ENCODE data around the gene SARS1. TPM values are rescaled to one million over a fixed set of nuclear protein-coding genes. Genes with fewer than 3 reads are reported as not detected.

SARS1 gene
- total RNA-seq, 4 donors from 2014 or later = 164 to 264 (median 200) TPM

DNA sequence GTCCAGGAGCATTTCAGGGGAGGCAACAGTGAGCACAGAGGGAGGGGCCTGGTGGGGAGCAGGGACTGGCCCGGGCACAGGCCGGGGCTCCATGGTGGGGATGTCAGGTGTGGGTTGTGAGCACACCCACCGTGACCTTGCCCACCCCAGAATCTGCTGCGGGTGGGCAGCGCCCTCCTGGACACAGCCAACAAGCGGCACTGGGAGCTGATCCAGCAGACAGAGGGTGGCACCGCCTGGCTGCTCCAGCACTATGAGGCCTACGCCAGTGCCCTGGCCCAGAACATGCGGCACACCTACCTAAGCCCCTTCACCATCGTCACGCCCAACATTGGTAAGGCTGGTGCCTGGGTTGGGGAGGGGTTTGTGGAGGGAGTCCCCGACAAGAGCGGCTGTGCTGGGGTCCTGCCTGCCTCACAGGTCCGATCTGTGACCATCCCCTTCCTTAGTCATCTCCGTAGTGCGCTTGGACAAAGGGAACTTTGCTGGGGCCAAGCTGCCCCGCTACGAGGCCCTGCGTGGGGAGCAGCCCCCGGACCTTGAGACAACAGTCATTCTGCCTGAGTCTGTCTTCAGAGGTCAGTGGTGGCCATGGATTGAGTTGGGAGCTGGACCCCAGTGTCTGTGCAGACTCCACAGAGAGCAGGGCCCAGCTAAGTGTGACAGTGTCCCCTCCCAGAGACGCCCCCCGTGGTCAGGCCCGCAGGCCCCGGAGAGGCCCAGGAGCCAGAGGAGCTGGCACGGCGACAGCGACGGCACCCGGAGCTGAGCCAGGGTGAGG is 54.9 kb downstream of the SARS1 start:
- H3K36me3 ChIP-seq = peaks cover 33 to 36% of the 10 kb centered on the region in 2 donors

DNA sequence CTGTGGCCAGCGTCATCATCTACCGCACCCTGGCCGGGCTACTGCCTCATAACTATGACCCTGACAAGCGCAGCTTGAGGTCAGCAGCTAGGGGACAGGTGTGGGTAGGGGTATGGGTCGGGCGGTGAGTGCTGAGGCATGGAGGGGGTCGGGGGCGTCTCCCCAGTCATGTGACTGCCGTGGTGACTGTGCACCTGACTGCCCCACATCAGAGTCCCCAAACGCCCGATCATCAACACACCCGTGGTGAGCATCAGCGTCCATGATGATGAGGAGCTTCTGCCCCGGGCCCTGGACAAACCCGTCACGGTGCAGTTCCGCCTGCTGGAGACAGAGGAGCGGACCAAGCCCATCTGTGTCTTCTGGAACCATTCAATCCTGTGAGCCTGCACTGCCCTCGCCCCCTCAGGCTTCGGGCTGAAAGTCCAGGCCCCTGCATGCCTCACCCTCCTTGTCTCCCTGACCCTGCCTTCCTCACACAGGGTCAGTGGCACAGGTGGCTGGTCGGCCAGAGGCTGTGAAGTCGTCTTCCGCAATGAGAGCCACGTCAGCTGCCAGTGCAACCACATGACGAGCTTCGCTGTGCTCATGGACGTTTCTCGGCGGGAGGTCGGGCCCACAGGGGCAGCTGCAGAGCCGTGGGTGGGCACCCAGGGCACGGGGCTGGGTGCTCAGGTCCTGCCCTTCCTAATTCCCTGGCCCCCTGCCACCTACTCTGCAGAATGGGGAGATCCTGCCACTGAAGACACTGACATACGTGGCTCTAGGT is 55.7 kb downstream of the SARS1 start:
- DNase-seq = no peak

More for the DNA sequence above, 54.9 kb downstream of the SARS1 start:
- H3K27me3 ChIP-seq = no peaks in the 10 kb centered on the region
- H3K4me3 ChIP-seq (replicated peaks in 1 of 3) = no peak overlapping the region
- H3K4me1 ChIP-seq = no peaks in the 10 kb centered on the region
- no peaks in the 10 kb centered on the region for H3K9me3 ChIP-seq
- 89 to 97% methylated on average over 13 to 18 of the region's 29 CpGs for WGBS, 2 donors
- TF ChIP-seq POLR2A (IDR thresholded peaks at IDR 0.05) = no peak
- TF ChIP-seq, protein P1, sequence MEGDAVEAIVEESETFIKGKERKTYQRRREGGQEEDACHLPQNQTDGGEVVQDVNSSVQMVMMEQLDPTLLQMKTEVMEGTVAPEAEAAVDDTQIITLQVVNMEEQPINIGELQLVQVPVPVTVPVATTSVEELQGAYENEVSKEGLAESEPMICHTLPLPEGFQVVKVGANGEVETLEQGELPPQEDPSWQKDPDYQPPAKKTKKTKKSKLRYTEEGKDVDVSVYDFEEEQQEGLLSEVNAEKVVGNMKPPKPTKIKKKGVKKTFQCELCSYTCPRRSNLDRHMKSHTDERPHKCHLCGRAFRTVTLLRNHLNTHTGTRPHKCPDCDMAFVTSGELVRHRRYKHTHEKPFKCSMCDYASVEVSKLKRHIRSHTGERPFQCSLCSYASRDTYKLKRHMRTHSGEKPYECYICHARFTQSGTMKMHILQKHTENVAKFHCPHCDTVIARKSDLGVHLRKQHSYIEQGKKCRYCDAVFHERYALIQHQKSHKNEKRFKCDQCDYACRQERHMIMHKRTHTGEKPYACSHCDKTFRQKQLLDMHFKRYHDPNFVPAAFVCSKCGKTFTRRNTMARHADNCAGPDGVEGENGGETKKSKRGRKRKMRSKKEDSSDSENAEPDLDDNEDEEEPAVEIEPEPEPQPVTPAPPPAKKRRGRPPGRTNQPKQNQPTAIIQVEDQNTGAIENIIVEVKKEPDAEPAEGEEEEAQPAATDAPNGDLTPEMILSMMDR (IDR thresholded peaks at IDR 0.05) = no peak
- DNase-seq = no peak
- H3K27ac ChIP-seq = no peak overlapping the region
- intact Hi-C loops (cut with DNase I) = loop anchor here (5.0 to 10.0 kb wide), 2 partner anchors 134 to 266 kb away; partner anchors contain the start of gene GPR61

GRCh38 chr1:109269981-109270622 is 56.4 kb downstream of the SARS1 start:
- DNase-seq = no peak
- H3K36me3 ChIP-seq = peaks cover 23 to 29% of the 10 kb centered on the region in 2 donors
- TF ChIP-seq, protein P1 (IDR thresholded peaks at IDR 0.05) = no peak
- TF ChIP-seq POLR2A (IDR thresholded peaks at IDR 0.05) = no peak
- H3K4me1 ChIP-seq = peaks cover 11 to 12% of the 10 kb centered on the region in 2 donors
- no peaks in the 10 kb centered on the region for H3K27me3 ChIP-seq
- H3K27ac ChIP-seq = no peak overlapping the region
- intact Hi-C loops (cut with DNase I) = loop anchor here (5.0 to 10.0 kb wide), 2 partner anchors 132 to 265 kb away; partner anchors contain the start of gene GPR61
- WGBS, 2 donors = 93 to 97% methylated on average over 16 to 17 of the region's 17 CpGs
- no peak overlapping the region for H3K4me3 ChIP-seq (replicated peaks in 1 of 3)
- H3K9me3 ChIP-seq = no peaks in the 10 kb centered on the region

More for the DNA sequence above, 55.7 kb downstream of the SARS1 start:
- no peak for TF ChIP-seq POLR2A (IDR thresholded peaks at IDR 0.05)
- TF ChIP-seq, protein P1 (IDR thresholded peaks at IDR 0.05) = no peak
- Histone ChIP-seq H3K36me3 (peaks cover 29 to 36% of the 10 kb centered on the region in 2 donors), H3K4me1 (peaks cover 5% of the 10 kb centered on the region in 2 donors), H3K27me3 (no peaks in the 10 kb centered on the region), H3K4me3 (replicated peaks in 1 of 3) (no peak overlapping the region), H3K9me3 (no peaks in the 10 kb centered on the region), H3K27ac (no peak overlapping the region)
- WGBS, 2 donors = 90 to 94% methylated on average over 23 to 33 of the region's 33 CpGs
- intact Hi-C loops (cut with DNase I) = loop anchor here (5.0 to 10.0 kb wide), 2 partner anchors 133 to 265 kb away; partner anchors contain the start of gene GPR61

- Histone ChIP-seq H3K4me3 (replicated peaks in 1 of 3) (no peak overlapping the region), H3K9me3 (no peaks in the 10 kb centered on the region), H3K4me1 (peaks cover 17 to 19% of the 10 kb centered on the region in 2 donors), H3K27me3 (no peaks in the 10 kb centered on the region), H3K36me3 (peaks cover 16 to 24% of the 10 kb centered on the region in 2 donors), H3K27ac (no peak overlapping the region)
- intact Hi-C loops (cut with DNase I) = no loop called here
- DNase-seq = no peak
- no peak for TF ChIP-seq POLR2A (IDR thresholded peaks at IDR 0.05)
- TF ChIP-seq, protein P1 (IDR thresholded peaks at IDR 0.05) = no peak
- WGBS, 2 donors = 94 to 95% methylated on average over 17 to 20 of the region's 20 CpGs
These were observed 57.1 kb downstream of the SARS1 start for GRCh38 chr1:109270623-109271317.

All from thyroid gland (tissue), 4 donors.